Activated naive CD8-positive, alpha-beta T cell (primary cell): ENCODE results near the gene DCAF11.

ENCODE experiments used
- H3K27ac Mint-ChIP-seq: one replicate; pipeline ENCODE4 v1.8.0; 2021; ENCODE audit warnings: mixed read lengths
- H3K27me3 Mint-ChIP-seq: one replicate; pipeline ENCODE4 v1.8.0; 2021; ENCODE audit warnings: mixed read lengths
- H3K36me3 Mint-ChIP-seq: one replicate; pipeline ENCODE4 v1.8.0; 2021; ENCODE audit warnings: mixed read lengths
- H3K4me1 Mint-ChIP-seq: one replicate; pipeline ENCODE4 v1.8.0; 2021; ENCODE audit warnings: low read depth, mixed read lengths
- H3K4me3 Mint-ChIP-seq: one replicate; pipeline ENCODE4 v1.8.0; 2021; ENCODE audit warnings: mild to moderate bottlenecking, mixed read lengths
- H3K9me3 Mint-ChIP-seq: one replicate; pipeline ENCODE4 v1.8.0; 2021; ENCODE audit warnings: low read depth, mixed read lengths

DCAF11 gene

GRCh38 chr14:24074625-24075484 is 39.7 kb upstream of the DCAF11 start:
- H3K4me3 Mint-ChIP-seq, result no peak overlapping the region
- H3K27me3 Mint-ChIP-seq, result peaks cover 4% of the 10 kb centered on the region
- no peaks in the 10 kb centered on the region for H3K9me3 Mint-ChIP-seq
- no peaks in the 10 kb centered on the region for H3K36me3 Mint-ChIP-seq
- H3K27ac Mint-ChIP-seq, result no peak overlapping the region
- H3K4me1 Mint-ChIP-seq, result peaks cover 11% of the 10 kb centered on the region

DNA sequence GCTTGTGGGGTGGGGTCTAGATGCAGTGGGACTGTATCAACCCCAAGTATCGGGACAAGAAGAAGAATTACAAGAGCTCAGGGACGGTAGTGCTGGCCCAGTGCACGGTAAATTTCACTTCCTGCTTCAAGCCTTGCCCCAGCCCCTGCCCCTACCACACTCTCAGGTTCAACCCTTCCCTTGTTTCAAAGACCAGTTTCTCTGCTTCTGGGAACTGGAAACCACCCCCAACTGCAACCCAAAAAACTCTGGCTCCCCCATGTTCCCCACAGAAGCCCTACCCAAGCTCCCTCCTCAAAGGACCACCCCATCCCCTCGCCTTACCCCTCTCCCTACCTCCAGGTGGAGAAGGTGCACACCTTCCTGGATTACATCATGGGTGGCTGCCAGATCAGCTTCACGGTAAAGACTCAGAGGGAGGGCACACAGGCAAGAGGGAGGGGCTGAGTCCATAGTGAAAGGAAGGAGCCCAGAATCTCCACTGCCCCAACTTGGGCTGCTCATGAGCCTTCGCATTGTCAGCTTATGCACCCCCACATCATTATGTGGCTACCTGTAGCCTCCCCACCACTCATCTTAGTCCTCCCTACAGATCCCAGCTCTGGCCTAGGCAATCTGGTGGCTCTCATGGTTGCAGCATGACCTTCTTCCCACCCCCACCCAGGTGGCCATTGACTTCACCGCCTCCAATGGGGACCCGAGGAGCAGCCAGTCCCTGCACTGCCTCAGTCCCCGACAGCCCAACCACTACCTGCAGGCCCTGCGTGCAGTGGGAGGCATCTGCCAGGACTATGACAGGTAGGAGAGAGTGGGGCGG is 38.9 kb upstream of the DCAF11 start:
- Mint-ChIP-seq H3K27ac (no peak overlapping the region), H3K9me3 (no peaks in the 10 kb centered on the region), H3K4me3 (no peak overlapping the region), H3K27me3 (peaks cover 4% of the 10 kb centered on the region), H3K4me1 (peaks cover 17% of the 10 kb centered on the region), H3K36me3 (no peaks in the 10 kb centered on the region)

DNA sequence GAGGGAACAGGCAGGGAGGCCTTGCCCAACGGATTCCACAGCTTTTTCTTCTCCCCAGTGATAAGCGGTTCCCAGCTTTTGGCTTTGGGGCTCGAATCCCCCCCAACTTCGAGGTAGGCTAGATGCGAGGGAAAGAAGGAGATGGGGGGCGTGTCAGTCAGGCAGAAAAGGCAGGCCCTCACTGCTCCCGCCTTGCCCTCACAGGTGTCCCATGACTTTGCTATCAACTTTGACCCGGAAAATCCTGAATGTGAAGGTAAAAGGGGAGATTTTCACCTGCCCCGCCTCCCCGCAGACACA is 38.3 kb upstream of the DCAF11 start:
- Mint-ChIP-seq H3K27me3 (no peaks in the 10 kb centered on the region), H3K27ac (no peak overlapping the region), H3K4me3 (no peak overlapping the region), H3K9me3 (no peaks in the 10 kb centered on the region), H3K4me1 (peaks cover 15% of the 10 kb centered on the region), H3K36me3 (no peaks in the 10 kb centered on the region)

- H3K27me3 Mint-ChIP-seq, result no peaks in the 10 kb centered on the region
- H3K27ac Mint-ChIP-seq, result no peak overlapping the region
- H3K36me3 Mint-ChIP-seq, result no peaks in the 10 kb centered on the region
- no peaks in the 10 kb centered on the region for H3K9me3 Mint-ChIP-seq
- H3K4me3 Mint-ChIP-seq, result no peak overlapping the region
- peaks cover 18% of the 10 kb centered on the region for H3K4me1 Mint-ChIP-seq
Observed at GRCh38 chr14:24077086-24077485, 37.5 kb upstream of the DCAF11 start.

- no peaks in the 10 kb centered on the region for H3K36me3 Mint-ChIP-seq
- no peaks in the 10 kb centered on the region for H3K27me3 Mint-ChIP-seq
- no peak overlapping the region for H3K27ac Mint-ChIP-seq
- no peaks in the 10 kb centered on the region for H3K9me3 Mint-ChIP-seq
- no peak overlapping the region for H3K4me3 Mint-ChIP-seq
- H3K4me1 Mint-ChIP-seq, result peaks cover 20% of the 10 kb centered on the region
Observed at GRCh38 chr14:24078146-24078545, 36.4 kb upstream of the DCAF11 start.

GRCh38 chr14:24079491-24080141 is 35.0 kb upstream of the DCAF11 start:
- no peaks in the 10 kb centered on the region for H3K9me3 Mint-ChIP-seq
- H3K4me1 Mint-ChIP-seq, result peaks cover 20% of the 10 kb centered on the region
- H3K4me3 Mint-ChIP-seq, result peak overlapping the region; percentile 17
- H3K27me3 Mint-ChIP-seq, result no peaks in the 10 kb centered on the region
- no peak overlapping the region for H3K27ac Mint-ChIP-seq
- no peaks in the 10 kb centered on the region for H3K36me3 Mint-ChIP-seq

DNA sequence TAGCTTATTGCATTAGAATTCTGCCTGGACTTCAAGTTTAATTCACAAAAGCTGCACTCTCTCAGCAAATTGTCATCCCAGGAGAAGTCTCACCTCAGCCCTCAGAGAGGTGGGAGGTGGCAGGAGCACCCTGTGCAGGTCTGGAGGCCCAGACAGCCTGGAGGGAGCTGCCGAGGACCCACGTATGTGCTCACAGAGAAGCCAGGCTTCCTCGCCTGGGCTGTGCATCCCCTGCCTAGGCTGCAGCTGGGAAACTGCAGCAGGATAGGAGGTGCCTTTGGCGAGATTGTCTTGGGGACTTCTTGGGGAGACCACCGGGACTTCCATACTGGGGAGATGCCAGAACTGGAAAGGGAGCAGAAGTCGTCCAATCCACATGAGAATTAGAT is 34.4 kb upstream of the DCAF11 start:
- H3K27me3 Mint-ChIP-seq, result no peaks in the 10 kb centered on the region
- H3K4me1 Mint-ChIP-seq, result peaks cover 20% of the 10 kb centered on the region

GRCh38 chr14:24080888-24081738 is 33.5 kb upstream of the DCAF11 start:
- peaks cover 20% of the 10 kb centered on the region for H3K4me1 Mint-ChIP-seq
- H3K4me3 Mint-ChIP-seq, result peak overlapping the region; percentile 85
- no peaks in the 10 kb centered on the region for H3K36me3 Mint-ChIP-seq
- peak overlapping the region; percentile 68 for H3K27ac Mint-ChIP-seq
- no peaks in the 10 kb centered on the region for H3K27me3 Mint-ChIP-seq
- no peaks in the 10 kb centered on the region for H3K9me3 Mint-ChIP-seq

More for the DNA sequence above, 34.4 kb upstream of the DCAF11 start:
- Mint-ChIP-seq H3K4me3 (peak overlapping the region; percentile 85), H3K36me3 (no peaks in the 10 kb centered on the region), H3K27ac (peak overlapping the region; percentile 68), H3K9me3 (no peaks in the 10 kb centered on the region)

- Mint-ChIP-seq H3K4me1 (peaks cover 20% of the 10 kb centered on the region), H3K4me3 (peak overlapping the region; percentile 84), H3K27ac (peak overlapping the region; percentile 50), H3K9me3 (no peaks in the 10 kb centered on the region), H3K36me3 (no peaks in the 10 kb centered on the region), H3K27me3 (no peaks in the 10 kb centered on the region)
Observed at GRCh38 chr14:24081739-24082211, 32.8 kb upstream of the DCAF11 start.

DNA sequence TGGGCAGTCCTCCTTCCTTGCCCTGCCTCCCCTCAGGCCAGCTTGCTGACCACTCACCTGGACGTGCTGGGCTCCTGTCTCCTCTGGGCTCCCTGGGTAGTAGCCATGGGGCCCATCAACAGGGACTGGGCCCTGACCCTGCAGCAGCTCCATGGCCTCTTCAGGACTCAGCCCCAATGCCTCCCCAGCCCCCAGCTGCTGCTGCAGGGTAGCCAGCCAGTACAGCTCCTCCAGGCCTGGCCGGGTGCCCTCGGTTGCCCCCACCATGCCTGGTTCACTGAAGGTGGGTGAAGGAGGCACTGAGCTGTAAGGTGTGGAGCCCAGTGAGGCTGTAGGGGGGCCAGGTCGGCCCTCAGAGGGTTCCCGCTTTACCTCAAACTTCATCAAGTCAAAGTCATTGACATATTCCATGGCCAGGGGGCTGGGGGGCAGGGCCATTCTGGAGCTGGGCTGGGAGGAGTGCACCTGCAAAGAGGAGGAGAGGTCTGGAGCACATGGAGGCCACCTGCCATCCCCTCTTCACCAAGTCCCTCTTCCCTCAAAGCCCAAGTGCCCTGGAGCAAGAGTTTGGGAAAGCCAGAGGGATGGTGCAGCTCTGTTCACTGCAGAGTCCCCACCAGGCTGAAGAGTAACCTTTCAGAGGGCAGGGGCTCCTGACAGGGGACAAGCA is 32.0 kb upstream of the DCAF11 start:
- H3K36me3 Mint-ChIP-seq, result no peaks in the 10 kb centered on the region
- peaks cover 20% of the 10 kb centered on the region for H3K4me1 Mint-ChIP-seq
- H3K27ac Mint-ChIP-seq, result no peak overlapping the region
- peak overlapping the region; percentile 84 for H3K4me3 Mint-ChIP-seq
- H3K9me3 Mint-ChIP-seq, result no peaks in the 10 kb centered on the region
- H3K27me3 Mint-ChIP-seq, result no peaks in the 10 kb centered on the region

- H3K36me3 Mint-ChIP-seq, result no peaks in the 10 kb centered on the region
- no peaks in the 10 kb centered on the region for H3K27me3 Mint-ChIP-seq
- H3K27ac Mint-ChIP-seq, result no peak overlapping the region
- peaks cover 20% of the 10 kb centered on the region for H3K4me1 Mint-ChIP-seq
- H3K4me3 Mint-ChIP-seq, result no peak overlapping the region
- H3K9me3 Mint-ChIP-seq, result no peaks in the 10 kb centered on the region
Observed at GRCh38 chr14:24083462-24083861, 31.1 kb upstream of the DCAF11 start.

DNA sequence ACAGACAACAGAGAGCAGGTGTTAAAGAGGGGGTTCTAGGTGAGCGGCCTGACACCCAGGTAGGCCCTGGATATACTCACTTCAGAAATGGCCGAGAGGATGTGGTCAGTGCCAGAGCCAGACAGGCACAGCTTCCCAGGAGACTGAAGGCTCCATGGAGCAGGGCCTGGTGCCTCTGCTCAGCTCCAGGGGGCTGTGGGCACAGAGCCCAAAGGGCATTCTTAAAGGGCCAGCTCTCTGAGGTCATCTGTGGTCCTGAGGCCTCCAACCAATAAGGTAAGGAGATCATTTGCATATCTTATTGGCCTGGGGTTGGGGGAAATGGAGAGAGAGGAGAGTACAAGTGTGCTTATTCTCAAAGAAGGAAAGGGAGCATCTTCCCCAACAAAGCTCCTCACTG is 30.1 kb upstream of the DCAF11 start:
- peaks cover 17% of the 10 kb centered on the region for H3K4me1 Mint-ChIP-seq
- H3K4me3 Mint-ChIP-seq, result no peak overlapping the region
- no peaks in the 10 kb centered on the region for H3K36me3 Mint-ChIP-seq
- H3K27ac Mint-ChIP-seq, result no peak overlapping the region
- H3K27me3 Mint-ChIP-seq, result no peaks in the 10 kb centered on the region
- H3K9me3 Mint-ChIP-seq, result no peaks in the 10 kb centered on the region

DNA sequence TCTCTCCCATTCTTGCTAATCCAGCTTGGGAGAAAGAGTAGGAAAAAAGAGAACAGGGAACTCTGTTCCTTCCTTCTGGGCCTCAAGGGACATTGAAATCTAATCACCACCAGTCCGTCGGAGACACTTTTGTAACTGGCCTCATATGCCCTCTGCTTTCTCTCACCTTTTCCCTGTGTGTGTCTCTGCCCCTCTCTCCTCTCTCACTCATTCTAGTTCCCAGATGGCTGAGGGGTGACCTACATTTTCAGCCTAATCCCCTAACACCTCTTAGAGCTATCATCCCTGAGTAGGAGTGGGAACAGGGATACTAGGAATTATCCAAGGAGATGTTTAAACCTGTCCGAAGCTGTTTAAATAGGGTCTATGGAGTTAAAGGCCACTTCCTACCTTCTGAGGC is 29.4 kb upstream of the DCAF11 start:
- no peak overlapping the region for H3K27ac Mint-ChIP-seq
- H3K9me3 Mint-ChIP-seq, result no peaks in the 10 kb centered on the region
- H3K4me3 Mint-ChIP-seq, result no peak overlapping the region
- no peaks in the 10 kb centered on the region for H3K36me3 Mint-ChIP-seq
- H3K27me3 Mint-ChIP-seq, result no peaks in the 10 kb centered on the region
- peaks cover 16% of the 10 kb centered on the region for H3K4me1 Mint-ChIP-seq
